Tibial nerve (tissue), 4 donors: ENCODE data around the gene LRRC40.

Source experiments
- EP300 ChIP-seq, 2 donors: sonication (generic); formaldehyde crosslinking; IDR thresholded peaks; one replicate each; pipeline ENCODE4 v1.6.1; 2017; ENCODE audit warnings: antibody characterized with exemption in 2 of 2, mild to moderate bottlenecking in 1 of 2
- TF ChIP-seq, protein P1 (sequence below), 5 experiments: fragments of 200-600 bp in 3 of 5; fragments of 450-650 bp in 2 of 5; sonication (generic) in 3 of 5; IDR thresholded peaks; one replicate each; pipeline ENCODE4 v1.5.1; 2016 to 2019; ENCODE audit warnings: antibody characterized with exemption in 5 of 5, mild to moderate bottlenecking in 3 of 5, moderate library complexity in 2 of 5

DNA sequence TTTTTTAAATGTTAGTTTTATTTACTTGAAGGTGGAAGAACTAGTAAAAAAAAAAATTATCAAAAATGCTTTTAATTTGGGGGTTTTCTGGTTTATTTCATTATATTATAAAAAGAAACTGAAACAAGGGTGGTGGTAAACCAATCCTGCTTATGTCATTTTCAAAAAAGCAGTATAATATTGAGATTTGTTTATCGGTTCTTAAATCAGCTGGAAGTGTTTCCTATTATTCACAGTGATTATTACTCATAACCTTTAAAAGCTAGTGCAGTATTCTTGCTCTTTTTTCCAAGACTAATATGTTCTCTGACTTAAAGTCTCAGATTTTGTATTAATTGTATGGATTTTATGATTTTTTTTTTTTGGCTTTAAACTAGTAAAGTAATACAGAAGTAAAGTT, 5.4 kb upstream of the LRRC40 start:
- TF ChIP-seq, protein P1, sequence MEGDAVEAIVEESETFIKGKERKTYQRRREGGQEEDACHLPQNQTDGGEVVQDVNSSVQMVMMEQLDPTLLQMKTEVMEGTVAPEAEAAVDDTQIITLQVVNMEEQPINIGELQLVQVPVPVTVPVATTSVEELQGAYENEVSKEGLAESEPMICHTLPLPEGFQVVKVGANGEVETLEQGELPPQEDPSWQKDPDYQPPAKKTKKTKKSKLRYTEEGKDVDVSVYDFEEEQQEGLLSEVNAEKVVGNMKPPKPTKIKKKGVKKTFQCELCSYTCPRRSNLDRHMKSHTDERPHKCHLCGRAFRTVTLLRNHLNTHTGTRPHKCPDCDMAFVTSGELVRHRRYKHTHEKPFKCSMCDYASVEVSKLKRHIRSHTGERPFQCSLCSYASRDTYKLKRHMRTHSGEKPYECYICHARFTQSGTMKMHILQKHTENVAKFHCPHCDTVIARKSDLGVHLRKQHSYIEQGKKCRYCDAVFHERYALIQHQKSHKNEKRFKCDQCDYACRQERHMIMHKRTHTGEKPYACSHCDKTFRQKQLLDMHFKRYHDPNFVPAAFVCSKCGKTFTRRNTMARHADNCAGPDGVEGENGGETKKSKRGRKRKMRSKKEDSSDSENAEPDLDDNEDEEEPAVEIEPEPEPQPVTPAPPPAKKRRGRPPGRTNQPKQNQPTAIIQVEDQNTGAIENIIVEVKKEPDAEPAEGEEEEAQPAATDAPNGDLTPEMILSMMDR (IDR thresholded peaks at IDR 0.05) = no peak
- TF ChIP-seq EP300 (IDR thresholded peaks at IDR 0.05) = no peak
